Smooth muscle cell (in vitro differentiated cells): ENCODE results near the gene SLC12A5. TPM values are rescaled to one million over a fixed set of nuclear protein-coding genes. Genes with fewer than 3 reads are reported as not detected.

Experiments
- DNase-seq: peaks from one replicate; lab custom pipeline; 2025; ENCODE audit not compliant: unreplicated experiment; lab: John Stamatoyannopoulos, UW
- H2AFZ ChIP-seq: fragments of 200-600 bp; sonication (generic); 2 replicates; pipeline ENCODE4 v1.6.0; 2016; ENCODE audit warnings: antibody characterized with exemption, low read depth, mild to moderate bottlenecking
- H3F3A ChIP-seq: fragments of 200-600 bp; sonication (generic); 2 replicates; pipeline ENCODE4 v1.6.0; 2017; ENCODE audit warnings: antibody characterized with exemption, low read depth
- H3K27ac ChIP-seq: fragments of 200-600 bp; sonication (generic); 2 replicates; pipeline ENCODE4 v1.5.1; 2016; ENCODE audit warnings: low read depth, mild to moderate bottlenecking
- H3K27me3 ChIP-seq: fragments of 200-600 bp; sonication (generic); 2 replicates; pipeline ENCODE4 v1.6.1; 2016; ENCODE audit warnings: low read depth, mild to moderate bottlenecking
- H3K36me3 ChIP-seq: fragments of 200-600 bp; sonication (generic); 2 replicates; pipeline ENCODE4 v1.5.1; 2016; ENCODE audit warnings: low read depth
- H3K4me1 ChIP-seq: fragments of 200-600 bp; sonication (generic); 2 replicates; pipeline ENCODE4 v1.5.1; 2016; ENCODE audit warnings: low read depth
- H3K4me2 ChIP-seq: fragments of 200-600 bp; sonication (generic); 2 replicates; pipeline ENCODE4 v1.6.0; 2016; ENCODE audit warnings: mild to moderate bottlenecking
- H3K4me3 ChIP-seq: fragments of 200-600 bp; sonication (generic); 2 replicates; pipeline ENCODE4 v1.5.1; 2016; ENCODE audit warnings: mild to moderate bottlenecking
- H3K79me2 ChIP-seq: fragments of 200-600 bp; sonication (generic); 2 replicates; pipeline ENCODE4 v1.6.0; 2016; ENCODE audit warnings: low read depth, mild to moderate bottlenecking
- H3K9ac ChIP-seq: fragments of 200-600 bp; sonication (generic); 2 replicates; pipeline ENCODE4 v1.6.0; 2016; ENCODE audit warnings: low read depth
- H3K9me3 ChIP-seq: fragments of 200-600 bp; sonication (generic); replicated peaks from 2 replicates; pipeline ENCODE4 v1.5.1; 2016; ENCODE audit warnings: low read depth
- H4K20me1 ChIP-seq: fragments of 200-600 bp; sonication (generic); 2 replicates; pipeline ENCODE4 v1.6.0; 2016; ENCODE audit warnings: low read depth
- WGBS: methylation state at CpG from one replicate; pipeline ENCODE4 v1.1.7; 2016; ENCODE audit warnings: low lambda C conversion rate; 5-methylcytosine and 5-hydroxymethylcytosine counted together
- polyA plus RNA-seq: library from polyadenylated mRNA; unstranded; fragments of >200 nt; fragmentation: Nextera tagmentation; extraction: Ambion mirVana; gene quantifications from 2 replicates; pipeline ENCODE4 v1.2.1, GENCODE V29; 2016
- total RNA-seq: library from RNA; depleted of rRNA; stranded (reverse); fragments of >200 nt; gene quantifications from 2 replicates; pipeline ENCODE4 v1.2.3, GENCODE V29; 2014
- TF ChIP-seq, protein P1 (sequence below): fragments of 200-600 bp; sonication (generic); IDR thresholded peaks from 2 replicates; pipeline ENCODE4 v1.5.1; 2017; ENCODE audit warnings: borderline replicate concordance, mild to moderate bottlenecking, antibody characterized with exemption; ENCODE audit not compliant: insufficient read depth, poor library complexity, severe bottlenecking

Gene SLC12A5
- total and polyA plus RNA-seq, 2 experiments from 2014 or later: 0.40 to 1.3 TPM

DNA sequence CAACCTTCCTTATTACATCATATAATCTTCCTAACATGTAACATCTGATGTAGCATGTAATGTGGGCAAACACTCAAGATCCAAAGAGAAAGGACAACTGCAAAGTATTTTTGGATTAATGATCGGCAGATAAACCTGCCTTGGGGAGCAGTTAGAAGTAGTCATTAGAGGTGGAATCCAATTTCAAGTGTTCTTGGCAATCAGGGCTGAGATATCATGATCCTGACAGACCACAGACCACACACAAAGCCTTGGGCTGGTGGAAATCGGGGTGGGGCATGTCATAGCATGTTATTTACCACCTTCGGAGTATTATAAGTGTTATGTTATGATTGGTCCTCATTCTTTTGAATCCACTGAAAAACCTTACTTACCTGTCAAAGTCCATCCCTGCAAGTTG lies 44.4 kb downstream of the SLC12A5 start:
- no peaks in the 10 kb centered on the region for H3K27me3 ChIP-seq
- peaks cover 16% of the 10 kb centered on the region for H3K79me2 ChIP-seq
- no peaks in the 10 kb centered on the region for H3F3A ChIP-seq
- H3K27ac ChIP-seq: no peak overlapping the region
- H3K36me3 ChIP-seq: no peaks in the 10 kb centered on the region
- H3K9me3 ChIP-seq: no peaks in the 10 kb centered on the region
- 93% methylated on average over 3 of the region's 3 CpGs for WGBS
- H3K4me1 ChIP-seq: peaks cover 17% of the 10 kb centered on the region
- H3K9ac ChIP-seq: no peak overlapping the region
- no peak overlapping the region for H3K4me2 ChIP-seq
- peaks cover 99% of the 10 kb centered on the region for H4K20me1 ChIP-seq
- H2AFZ ChIP-seq: no peak overlapping the region
- no peak for DNase-seq
- H3K4me3 ChIP-seq: no peak overlapping the region
- TF ChIP-seq, protein P1, sequence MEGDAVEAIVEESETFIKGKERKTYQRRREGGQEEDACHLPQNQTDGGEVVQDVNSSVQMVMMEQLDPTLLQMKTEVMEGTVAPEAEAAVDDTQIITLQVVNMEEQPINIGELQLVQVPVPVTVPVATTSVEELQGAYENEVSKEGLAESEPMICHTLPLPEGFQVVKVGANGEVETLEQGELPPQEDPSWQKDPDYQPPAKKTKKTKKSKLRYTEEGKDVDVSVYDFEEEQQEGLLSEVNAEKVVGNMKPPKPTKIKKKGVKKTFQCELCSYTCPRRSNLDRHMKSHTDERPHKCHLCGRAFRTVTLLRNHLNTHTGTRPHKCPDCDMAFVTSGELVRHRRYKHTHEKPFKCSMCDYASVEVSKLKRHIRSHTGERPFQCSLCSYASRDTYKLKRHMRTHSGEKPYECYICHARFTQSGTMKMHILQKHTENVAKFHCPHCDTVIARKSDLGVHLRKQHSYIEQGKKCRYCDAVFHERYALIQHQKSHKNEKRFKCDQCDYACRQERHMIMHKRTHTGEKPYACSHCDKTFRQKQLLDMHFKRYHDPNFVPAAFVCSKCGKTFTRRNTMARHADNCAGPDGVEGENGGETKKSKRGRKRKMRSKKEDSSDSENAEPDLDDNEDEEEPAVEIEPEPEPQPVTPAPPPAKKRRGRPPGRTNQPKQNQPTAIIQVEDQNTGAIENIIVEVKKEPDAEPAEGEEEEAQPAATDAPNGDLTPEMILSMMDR: no peak

DNA sequence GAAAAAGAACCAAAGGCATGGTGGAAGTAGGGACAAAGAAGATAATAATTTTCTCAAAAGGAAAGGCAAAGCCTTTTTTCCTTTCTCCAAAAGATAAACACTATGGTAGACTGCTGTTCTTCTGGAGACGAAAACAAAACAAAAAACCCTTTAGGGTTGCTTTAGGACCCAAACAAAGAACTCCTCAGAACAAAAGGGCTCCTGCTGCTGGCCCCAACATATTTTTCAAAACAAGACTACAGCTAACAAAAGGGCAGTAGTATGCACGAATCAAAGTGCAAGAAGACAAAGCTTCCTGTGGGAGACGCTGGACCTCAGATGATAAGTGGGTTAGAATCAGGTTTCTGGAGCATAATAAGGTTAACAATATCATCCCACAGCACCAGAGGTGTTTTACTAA lies 45.0 kb downstream of the SLC12A5 start:
- 74% methylated on average over 3 of the region's 3 CpGs for WGBS
- Histone ChIP-seq H3F3A (no peaks in the 10 kb centered on the region), H3K27me3 (no peaks in the 10 kb centered on the region), H3K4me2 (no peak overlapping the region), H3K79me2 (peaks cover 21% of the 10 kb centered on the region), H3K4me3 (no peak overlapping the region), H3K4me1 (peaks cover 17% of the 10 kb centered on the region), H3K36me3 (no peaks in the 10 kb centered on the region), H4K20me1 (peaks cover 100% of the 10 kb centered on the region), H3K9ac (no peak overlapping the region), H3K27ac (no peak overlapping the region), H2AFZ (no peak overlapping the region), H3K9me3 (no peaks in the 10 kb centered on the region)
- no peak for DNase-seq
- TF ChIP-seq, protein P1: no peak

DNA sequence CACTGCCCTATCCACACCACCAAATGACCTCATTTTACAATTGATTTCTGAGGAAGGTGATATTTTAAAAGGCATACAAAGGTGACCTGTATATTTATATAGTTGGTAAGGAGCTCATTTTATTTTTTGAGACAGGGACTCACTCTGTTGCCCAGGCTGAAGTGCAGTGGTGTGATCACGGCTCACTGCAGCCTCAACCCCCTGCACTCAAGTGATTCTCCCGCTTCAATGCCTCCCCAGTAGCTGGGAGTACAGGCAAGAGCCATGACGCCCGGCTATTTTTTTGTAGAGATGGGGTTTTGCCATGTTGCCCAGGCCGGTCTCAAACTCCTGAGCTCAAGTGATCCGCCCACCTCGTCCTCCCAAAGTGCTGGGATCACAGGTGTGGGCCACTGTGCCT lies 47.8 kb downstream of the SLC12A5 start:
- TF ChIP-seq, protein P1: no peak
- Histone ChIP-seq H3K79me2 (peaks cover 48% of the 10 kb centered on the region), H3K9ac (no peak overlapping the region), H3K27me3 (no peaks in the 10 kb centered on the region), H3K9me3 (no peaks in the 10 kb centered on the region), H3F3A (no peaks in the 10 kb centered on the region), H2AFZ (no peak overlapping the region), H3K4me1 (peaks cover 17% of the 10 kb centered on the region), H3K36me3 (no peaks in the 10 kb centered on the region), H4K20me1 (peaks cover 100% of the 10 kb centered on the region), H3K27ac (no peak overlapping the region), H3K4me3 (no peak overlapping the region), H3K4me2 (no peak overlapping the region)
- WGBS: 86% methylated on average over 7 of the region's 7 CpGs
- no peak for DNase-seq

DNA sequence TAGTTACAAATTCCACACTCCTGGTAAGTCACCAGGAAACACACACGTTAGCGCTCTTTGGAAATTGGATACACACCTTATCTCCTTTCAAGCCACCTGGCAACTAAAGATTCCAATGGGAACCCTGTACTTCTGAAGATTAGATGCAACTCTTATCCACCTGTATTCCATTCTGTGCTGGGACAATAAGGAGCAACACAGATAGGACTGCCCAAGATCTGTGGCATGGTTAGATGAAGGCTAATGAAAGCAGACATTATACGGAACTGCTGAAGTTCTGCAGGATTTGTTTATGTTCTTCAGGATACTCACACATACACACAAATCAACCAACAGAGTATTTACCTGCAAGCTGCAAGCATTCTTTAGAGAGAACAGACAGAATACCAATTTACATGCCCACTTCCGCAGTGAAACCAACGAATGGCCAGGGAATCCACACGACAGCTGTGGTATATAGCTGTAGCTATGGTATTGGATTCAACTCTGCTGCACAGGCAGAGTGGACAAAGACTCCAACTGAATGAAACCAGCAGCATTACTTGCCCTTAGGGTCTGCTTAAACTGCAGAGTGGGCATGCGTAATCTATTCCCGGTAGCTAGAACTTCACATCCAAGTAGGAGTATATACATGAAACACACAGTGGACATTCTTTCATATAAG lies 48.8 kb downstream of the SLC12A5 start:
- H3K36me3 ChIP-seq: no peaks in the 10 kb centered on the region
- no peak overlapping the region for H3K27ac ChIP-seq
- no peaks in the 10 kb centered on the region for H3F3A ChIP-seq
- no peak overlapping the region for H3K9ac ChIP-seq
- H3K9me3 ChIP-seq: no peaks in the 10 kb centered on the region
- H3K79me2 ChIP-seq: peaks cover 58% of the 10 kb centered on the region
- H3K4me3 ChIP-seq: no peak overlapping the region
- 94% methylated on average over 8 of the region's 8 CpGs for WGBS
- no peaks in the 10 kb centered on the region for H3K27me3 ChIP-seq
- DNase-seq: no peak
- peaks cover 100% of the 10 kb centered on the region for H4K20me1 ChIP-seq
- H3K4me1 ChIP-seq: peaks cover 17% of the 10 kb centered on the region
- H3K4me2 ChIP-seq: no peak overlapping the region
- TF ChIP-seq, protein P1: no peak
- no peak overlapping the region for H2AFZ ChIP-seq
